ENCODE data around the gene ESRP2.

DNA sequence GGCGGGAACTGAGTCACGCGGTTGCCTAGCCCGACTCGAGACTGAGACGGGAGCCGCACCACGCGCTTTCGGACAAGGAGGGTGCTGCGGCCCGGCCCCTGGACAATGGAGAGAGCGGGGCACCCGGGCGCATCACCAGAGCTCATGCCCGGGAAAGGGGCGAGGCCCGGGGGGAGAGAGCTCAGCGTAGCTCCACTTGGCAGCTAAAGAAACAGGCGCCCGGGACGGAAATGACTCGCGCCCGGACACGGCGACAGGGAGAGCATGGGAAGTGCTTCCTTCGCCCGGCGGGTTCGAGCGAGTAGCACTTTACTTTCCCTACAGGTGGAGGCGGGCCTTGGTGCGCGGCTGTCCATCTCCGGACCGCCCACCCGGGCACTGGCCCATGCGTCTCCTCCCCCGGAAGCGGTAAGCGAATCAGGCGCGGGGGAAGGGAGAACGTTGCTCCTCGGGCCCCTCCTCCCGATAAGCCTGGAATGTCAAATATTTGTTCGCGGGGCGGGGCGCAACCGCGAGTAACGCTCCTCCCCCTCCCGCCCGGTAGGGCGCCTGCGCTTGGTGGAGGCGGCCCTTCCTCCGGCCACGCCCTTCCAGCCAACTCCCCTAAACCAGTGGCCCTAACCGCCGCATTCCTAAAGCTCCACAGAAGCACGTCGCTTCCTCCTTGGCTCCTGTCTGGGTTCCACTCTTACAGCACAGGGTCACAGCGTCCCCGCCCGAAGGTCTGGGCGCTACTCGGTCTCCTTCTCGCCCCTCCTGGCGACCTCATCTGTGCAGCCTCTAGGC is 1.5 kb upstream of the ESRP2 start:
- TF ChIP-seq POLR2A (IDR thresholded peaks at IDR 0.05) (peak in 2 of 4 donors; percentile 74 to 81), CTCF (IDR thresholded peaks at IDR 0.05) (peak in 1 of 7 experiments; percentile 24), POLR2AphosphoS5 (IDR thresholded peaks at IDR 0.05) (peak; percentile 67 to 99 (median 96)), EP300 (IDR thresholded peaks at IDR 0.05) (peak; percentile 64)

Data from stomach (tissue), 4 donors.